Fibroblast of villous mesenchyme (primary cell): ENCODE results near the gene PIGM. TPM values are rescaled to one million over a fixed set of nuclear protein-coding genes. Genes with fewer than 3 reads are reported as not detected.

Experiments used
- DNase-seq: peaks from one replicate; pipeline ENCODE4 v3.0.0-alpha.2; 2010; ENCODE audit warnings: low read depth
- H3K4me3 ChIP-seq: 2 replicates; pipeline ENCODE4 v1.5.1; 2011; ENCODE audit warnings: low read depth, mild to moderate bottlenecking, low read length
- total RNA-seq: library from RNA; depleted of rRNA; stranded (reverse); fragments of >200 nt; gene quantifications from 2 replicates; pipeline ENCODE4 v1.2.3, GENCODE V29; 2012
- TF ChIP-seq, protein P1 (sequence below): IDR thresholded peaks from 2 replicates; pipeline ENCODE4 v1.5.1; 2012; ENCODE audit warnings: low read depth, mild to moderate bottlenecking, low read length; ENCODE audit not compliant: insufficient read depth

PIGM gene
- total RNA-seq, 1 donor = 6.0 TPM

DNA sequence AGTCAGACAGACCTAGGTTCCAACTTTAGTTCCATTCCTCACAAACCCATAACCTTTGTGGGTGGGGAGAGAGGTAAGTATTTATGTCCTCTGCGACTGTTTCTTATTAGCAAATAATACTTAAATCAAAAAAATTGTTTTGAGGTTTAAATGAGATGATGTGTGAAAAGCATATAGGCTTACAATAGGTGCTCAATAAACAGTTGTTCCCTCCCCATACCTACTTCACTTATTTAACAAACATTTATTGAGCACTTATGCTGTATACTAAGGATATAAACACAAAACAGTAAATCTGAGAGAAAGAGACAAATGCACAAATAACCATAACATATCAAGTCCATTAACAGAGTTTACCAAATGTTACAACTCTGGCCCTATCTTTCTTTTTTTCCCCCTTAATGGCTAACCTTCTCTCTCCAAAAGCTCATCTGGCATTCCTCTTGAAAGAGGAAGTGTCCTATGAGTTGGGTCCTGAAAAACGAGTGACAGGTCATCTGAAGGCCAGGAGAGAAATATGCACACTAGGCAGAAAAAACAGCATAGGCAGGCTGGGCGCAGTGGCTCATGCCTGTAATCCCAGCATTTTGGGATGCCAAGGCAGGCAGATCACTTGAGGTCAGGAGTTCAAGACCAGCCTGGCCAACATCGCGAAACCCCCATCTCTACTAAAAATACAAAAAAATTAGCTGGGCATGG is 10.3 kb downstream of the PIGM start:
- DNase-seq = no peak
- TF ChIP-seq, protein P1, sequence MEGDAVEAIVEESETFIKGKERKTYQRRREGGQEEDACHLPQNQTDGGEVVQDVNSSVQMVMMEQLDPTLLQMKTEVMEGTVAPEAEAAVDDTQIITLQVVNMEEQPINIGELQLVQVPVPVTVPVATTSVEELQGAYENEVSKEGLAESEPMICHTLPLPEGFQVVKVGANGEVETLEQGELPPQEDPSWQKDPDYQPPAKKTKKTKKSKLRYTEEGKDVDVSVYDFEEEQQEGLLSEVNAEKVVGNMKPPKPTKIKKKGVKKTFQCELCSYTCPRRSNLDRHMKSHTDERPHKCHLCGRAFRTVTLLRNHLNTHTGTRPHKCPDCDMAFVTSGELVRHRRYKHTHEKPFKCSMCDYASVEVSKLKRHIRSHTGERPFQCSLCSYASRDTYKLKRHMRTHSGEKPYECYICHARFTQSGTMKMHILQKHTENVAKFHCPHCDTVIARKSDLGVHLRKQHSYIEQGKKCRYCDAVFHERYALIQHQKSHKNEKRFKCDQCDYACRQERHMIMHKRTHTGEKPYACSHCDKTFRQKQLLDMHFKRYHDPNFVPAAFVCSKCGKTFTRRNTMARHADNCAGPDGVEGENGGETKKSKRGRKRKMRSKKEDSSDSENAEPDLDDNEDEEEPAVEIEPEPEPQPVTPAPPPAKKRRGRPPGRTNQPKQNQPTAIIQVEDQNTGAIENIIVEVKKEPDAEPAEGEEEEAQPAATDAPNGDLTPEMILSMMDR = no peak
- H3K4me3 ChIP-seq = no peak overlapping the region

DNA sequence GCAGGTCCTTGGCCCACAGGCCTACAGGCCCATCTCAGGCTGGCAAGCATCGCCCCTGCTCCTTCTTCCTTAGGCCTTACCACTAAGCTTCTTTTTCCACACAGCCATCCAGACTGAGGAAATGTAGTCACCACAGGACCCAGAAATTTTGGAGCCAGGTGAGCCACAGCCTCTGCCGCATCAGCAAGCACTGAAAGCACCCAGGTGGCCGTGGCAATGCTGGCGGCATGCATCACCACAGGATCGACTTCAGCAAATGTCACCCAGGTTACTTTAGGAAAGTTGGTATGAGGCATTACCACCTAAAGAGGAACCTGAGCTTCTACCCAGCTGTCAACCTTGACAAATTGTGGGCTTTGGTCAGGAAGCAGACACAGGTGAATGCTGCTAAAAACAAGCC is 11.6 kb downstream of the PIGM start:
- no peak overlapping the region for H3K4me3 ChIP-seq
- no peak for DNase-seq
- TF ChIP-seq, protein P1 = no peak

DNA sequence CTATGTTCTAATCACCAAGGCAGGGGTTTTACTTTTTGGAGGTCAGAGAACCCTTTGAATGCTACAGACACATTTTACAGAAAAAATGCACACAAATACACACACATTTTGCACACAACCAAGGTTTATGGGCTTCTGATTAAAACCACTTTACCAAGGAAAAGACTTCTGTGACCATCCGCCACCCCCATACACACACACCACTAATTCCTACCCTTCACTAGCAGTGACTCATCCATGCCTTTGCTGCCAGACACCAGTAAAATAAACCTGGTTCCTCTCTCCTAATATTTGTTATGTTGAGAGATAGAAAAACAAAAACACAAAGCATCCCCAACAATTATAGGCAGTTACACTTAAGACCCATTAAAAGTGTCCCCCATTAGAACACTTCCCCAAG is 12.9 kb downstream of the PIGM start:
- TF ChIP-seq, protein P1 = no peak
- no peak overlapping the region for H3K4me3 ChIP-seq
- peak; percentile 33 for DNase-seq

DNA sequence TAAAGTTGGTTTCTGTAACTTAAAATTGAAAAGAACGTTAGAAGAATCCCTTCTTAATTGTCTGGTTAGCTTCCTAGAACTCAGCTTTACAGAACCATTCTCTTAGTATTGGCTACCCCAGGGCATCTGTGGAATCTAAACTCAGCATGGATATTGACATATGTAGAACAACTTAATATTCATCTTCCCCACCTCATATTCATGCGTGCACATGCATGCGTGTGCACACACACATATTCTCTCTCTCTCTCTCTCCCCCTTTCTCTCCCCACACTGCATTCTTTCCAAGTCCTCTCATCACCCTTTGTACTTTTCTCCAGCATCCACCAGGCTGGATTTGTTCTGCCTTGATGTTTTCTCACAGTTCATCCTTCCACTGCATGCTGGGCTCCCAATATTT is 13.4 kb downstream of the PIGM start:
- TF ChIP-seq, protein P1 = no peak
- DNase-seq = no peak
- H3K4me3 ChIP-seq = no peak overlapping the region

DNA sequence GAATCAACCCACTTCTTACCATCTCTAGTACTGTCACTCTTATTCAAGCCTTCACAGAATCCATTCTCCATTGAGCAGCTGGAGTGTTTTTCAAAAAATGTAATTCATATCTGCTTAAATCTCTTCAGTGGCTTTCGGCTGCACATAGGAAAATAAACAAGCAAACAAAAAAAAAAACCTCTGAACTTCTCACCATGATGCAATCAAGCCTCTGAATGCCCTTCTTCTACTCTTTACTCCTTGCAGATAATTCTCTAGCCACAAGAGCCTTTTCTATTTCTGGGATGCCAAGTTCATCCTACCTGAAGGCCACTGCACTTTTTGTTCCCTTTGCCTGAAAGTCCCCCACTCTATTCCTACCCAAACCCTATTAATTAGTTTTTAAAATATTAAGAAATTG is 14.2 kb downstream of the PIGM start:
- H3K4me3 ChIP-seq = no peak overlapping the region
- TF ChIP-seq, protein P1 = no peak
- DNase-seq = no peak

DNA sequence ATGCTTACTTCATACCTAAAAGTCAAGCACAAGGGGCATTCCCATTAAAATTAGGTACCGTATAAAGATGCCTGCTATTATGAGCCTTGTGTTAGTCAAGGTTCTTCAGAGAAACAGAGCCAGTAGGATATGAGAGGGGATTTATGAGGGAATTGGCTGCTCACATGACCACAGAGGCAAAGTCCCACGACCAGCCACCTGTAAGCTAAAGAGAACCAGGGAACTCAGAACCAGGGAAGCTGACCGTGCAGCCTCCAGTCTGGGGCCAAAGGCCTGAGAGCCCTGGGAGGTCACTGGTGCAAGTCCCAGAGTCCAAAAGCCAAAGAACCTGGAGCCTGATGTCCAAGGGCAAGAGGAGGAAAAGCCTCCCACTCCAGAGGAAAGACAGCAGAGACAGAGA is 20.0 kb downstream of the PIGM start:
- no peak for DNase-seq
- TF ChIP-seq, protein P1 = no peak

DNA sequence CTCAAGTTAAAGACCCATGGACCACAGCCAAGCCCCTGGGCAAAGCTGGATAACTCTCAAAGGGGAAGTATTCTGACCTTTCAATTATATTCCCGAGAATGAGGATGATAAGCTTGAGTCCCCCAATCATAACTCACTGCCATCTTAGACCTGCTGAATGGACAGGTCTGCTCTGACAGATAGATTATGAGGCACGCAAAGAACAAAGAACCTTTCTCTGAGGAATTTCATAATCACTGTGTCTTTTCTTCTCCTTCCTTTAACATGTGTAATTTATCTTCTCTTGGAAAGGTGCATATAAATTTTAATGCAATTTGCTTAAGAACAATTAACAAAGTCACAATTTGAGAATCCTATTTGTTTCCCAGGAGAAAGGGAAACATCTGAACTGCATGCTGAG is 22.0 kb downstream of the PIGM start:
- no peak for DNase-seq
- H3K4me3 ChIP-seq = no peak overlapping the region
- TF ChIP-seq, protein P1 = no peak

More for the DNA sequence above, 20.0 kb downstream of the PIGM start:
- no peak overlapping the region for H3K4me3 ChIP-seq
